Naive thymus-derived CD8-positive, alpha-beta T cell (primary cell): ENCODE measurements around the gene LASP1. TPM values are rescaled to one million over a fixed set of nuclear protein-coding genes. Genes with fewer than 3 reads are reported as not detected.

ENCODE experiments used
- ATAC-seq, 2 donors: fragments of 150-1000 bp; cut with Tn5 transposase in 1 of 2; sonication (Bioruptor Pico), chemical (Tn5 transposase) in 1 of 2; 1 replicate in 1 of 2; 2 replicates in 1 of 2; pipeline ENCODE4 v1.10.0; 2021; ENCODE audit warnings: mild to moderate bottlenecking in 2 of 2, moderate library complexity in 2 of 2
- POLR2A ChIA-PET: fragments of 350-600 bp; sonication (Branson Sonifier 250); formaldehyde crosslinking; loops from one replicate; lab custom pipeline; 2021; ENCODE audit warnings: antibody characterized with exemption; lab: Charles Lee
- DNase-seq, 10 donors: peaks; one replicate each; pipeline versions ENCODE4 v3.0.0 to v3.0.0-alpha.2; 2020 to 2022
- H3K27ac Mint-ChIP-seq, 10 donors: one replicate each; pipeline ENCODE4 v1.8.0; 2020 to 2022; ENCODE audit warnings: mild to moderate bottlenecking in 10 of 10, mixed read lengths in 10 of 10, moderate library complexity in 4 of 10, inconsistent platforms in 1 of 10
- H3K27me3 Mint-ChIP-seq, 5 donors: one replicate each; pipeline ENCODE4 v1.8.0; 2021 to 2022; ENCODE audit warnings: mixed read lengths in 5 of 5
- H3K36me3 Mint-ChIP-seq, 3 donors: one replicate each; pipeline ENCODE4 v1.8.0; 2020 to 2022; ENCODE audit warnings: mixed read lengths in 3 of 3, mild to moderate bottlenecking in 2 of 3, inconsistent platforms in 1 of 3
- H3K4me1 Mint-ChIP-seq, 4 donors: one replicate each; pipeline ENCODE4 v1.8.0; 2021 to 2022; ENCODE audit warnings: mixed read lengths in 4 of 4
- H3K4me3 Mint-ChIP-seq, 10 donors: one replicate each; pipeline ENCODE4 v1.8.0; 2020 to 2022; ENCODE audit warnings: mild to moderate bottlenecking in 10 of 10, mixed read lengths in 10 of 10, moderate library complexity in 6 of 10, inconsistent platforms in 1 of 10
- H3K9me3 Mint-ChIP-seq, 9 donors: one replicate each; pipeline ENCODE4 v1.8.0; 2020 to 2022; ENCODE audit warnings: mixed read lengths in 9 of 9, mild to moderate bottlenecking in 3 of 9, inconsistent platforms in 1 of 9, moderate library complexity in 1 of 9
- polyA plus RNA-seq, 3 donors: library from polyadenylated mRNA; unstranded; fragments of 300-500 nt; fragmentation: Illumina TruSeq; gene quantifications; one replicate each; pipeline ENCODE4 v1.2.3, GENCODE V29; 2021
- total RNA-seq, 8 experiments: library from RNA in 2 of 8; stranded (reverse) in 2 of 8; gene quantifications; one replicate each; pipeline ENCODE4 v1.2.3 and lab custom pipeline; 2021 to 2026

Gene LASP1
- total and polyA plus RNA-seq, 5 experiments from 2014 or later: 50.1 to 107 (median 53.1) TPM

DNA sequence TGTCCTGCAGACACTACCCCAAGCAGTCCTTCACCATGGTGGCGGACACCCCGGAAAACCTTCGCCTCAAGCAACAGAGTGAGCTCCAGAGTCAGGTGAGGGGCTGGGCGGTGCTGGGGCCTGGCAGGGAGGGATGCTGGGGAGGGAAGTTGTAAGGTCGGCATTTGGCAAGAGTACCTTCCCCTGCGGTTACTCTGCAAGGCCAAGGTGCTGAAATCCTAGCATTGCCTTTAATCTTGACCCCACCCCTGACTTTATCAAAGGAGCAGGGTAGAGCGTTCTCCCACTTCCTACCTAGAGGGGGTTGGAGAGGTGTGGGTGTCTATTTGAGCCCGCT is 20.5 kb downstream of the LASP1 start:
- Mint-ChIP-seq H3K27me3 (peaks cover 0 to 2% (median 0%) of the 10 kb centered on the region in 5 donors), H3K36me3 (peaks cover 0 to 47% (median 0%) of the 10 kb centered on the region in 3 donors), H3K27ac (peak overlapping the region; percentile 85 to 99 (median 96)), H3K9me3 (no peaks in the 10 kb centered on the region), H3K4me3 (peak overlapping the region; percentile 24 to 81 (median 70)), H3K4me1 (peaks cover 40 to 91% (median 89%) of the 10 kb centered on the region in 4 donors)
- POLR2A ChIA-PET: interaction anchor here (1.0 to 6.2 kb wide), 6 partner anchors 7 to 37 kb away, joined by 3 to 90 read pairs (median 20); partner anchors contain the start of genes LASP1 and RPL23
- ATAC-seq (peak; percentile 40 to 49), DNase-seq (peak in 2 of 10 donors; percentile 39 to 42)

DNA sequence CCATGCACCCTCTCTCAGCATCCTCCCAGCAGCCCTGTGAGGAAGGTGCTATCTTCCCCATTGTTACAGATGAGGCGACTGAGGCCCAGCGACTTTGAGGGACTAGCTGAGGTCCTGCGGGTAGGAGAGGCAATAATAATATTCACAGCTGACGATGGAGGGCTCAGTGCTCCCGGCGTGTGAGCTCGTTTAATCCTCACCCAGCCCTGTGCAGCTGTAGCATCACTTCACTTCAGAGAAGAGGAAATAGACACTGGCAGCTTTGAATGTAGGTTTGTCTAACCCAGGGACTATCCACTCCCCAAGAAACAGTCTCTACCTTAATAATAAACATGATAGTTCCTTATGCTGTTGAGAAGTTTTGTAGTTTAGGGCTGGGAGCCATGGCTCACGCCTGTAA is 21.6 kb downstream of the LASP1 start:
- DNase-seq: peak in 3 of 10 donors; percentile 45 to 57 (median 53)
- ATAC-seq: peak; percentile 68 to 87
- no peaks in the 10 kb centered on the region for H3K9me3 Mint-ChIP-seq
- peak overlapping the region; percentile 85 to 99 (median 96) for H3K27ac Mint-ChIP-seq
- H3K36me3 Mint-ChIP-seq: peaks cover 0 to 52% (median 1%) of the 10 kb centered on the region in 3 donors
- no peaks in the 10 kb centered on the region for H3K27me3 Mint-ChIP-seq
- POLR2A ChIA-PET: interaction anchor here (0.7 to 6.2 kb wide), 11 partner anchors 8 to 260 kb away, joined by 3 to 90 read pairs (median 5); partner anchors contain the start of genes LASP1, LASP1NB, PLXDC1 and RPL23
- peaks cover 31 to 90% (median 86%) of the 10 kb centered on the region in 4 donors for H3K4me1 Mint-ChIP-seq
- peak overlapping the region; percentile 55 to 87 (median 74) for H3K4me3 Mint-ChIP-seq

DNA sequence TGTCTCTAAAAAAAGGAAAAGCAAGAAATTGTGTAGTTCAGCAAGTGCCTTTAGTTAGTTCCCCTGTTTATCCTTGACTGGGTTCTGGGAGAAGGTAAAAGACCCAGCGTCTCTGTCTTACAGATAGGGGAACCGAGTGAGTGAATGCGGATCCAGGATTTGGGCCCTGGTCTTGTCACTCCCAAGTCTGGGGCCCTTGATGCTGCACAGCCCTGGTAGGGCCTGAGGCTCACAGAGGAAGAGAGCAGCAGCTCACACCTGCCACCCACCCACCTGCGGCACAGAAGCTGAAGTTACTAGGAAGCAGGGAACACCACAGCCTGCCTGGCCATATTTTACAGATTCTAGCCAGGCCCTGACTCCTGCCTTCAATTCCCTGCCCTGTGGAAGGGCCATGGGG is 22.2 kb downstream of the LASP1 start:
- H3K9me3 Mint-ChIP-seq: no peaks in the 10 kb centered on the region
- no peak for DNase-seq
- H3K27me3 Mint-ChIP-seq: no peaks in the 10 kb centered on the region
- H3K4me1 Mint-ChIP-seq: peaks cover 29 to 90% (median 84%) of the 10 kb centered on the region in 4 donors
- POLR2A ChIA-PET: interaction anchor here (0.7 to 6.2 kb wide), 11 partner anchors 8 to 260 kb away, joined by 3 to 90 read pairs (median 5); partner anchors contain the start of genes LASP1, LASP1NB, PLXDC1 and RPL23
- peaks cover 0 to 51% (median 1%) of the 10 kb centered on the region in 3 donors for H3K36me3 Mint-ChIP-seq
- H3K27ac Mint-ChIP-seq: peak overlapping the region; percentile 85 to 99 (median 96)
- peak overlapping the region; percentile 55 to 87 (median 74) for H3K4me3 Mint-ChIP-seq
- ATAC-seq: no peak

DNA sequence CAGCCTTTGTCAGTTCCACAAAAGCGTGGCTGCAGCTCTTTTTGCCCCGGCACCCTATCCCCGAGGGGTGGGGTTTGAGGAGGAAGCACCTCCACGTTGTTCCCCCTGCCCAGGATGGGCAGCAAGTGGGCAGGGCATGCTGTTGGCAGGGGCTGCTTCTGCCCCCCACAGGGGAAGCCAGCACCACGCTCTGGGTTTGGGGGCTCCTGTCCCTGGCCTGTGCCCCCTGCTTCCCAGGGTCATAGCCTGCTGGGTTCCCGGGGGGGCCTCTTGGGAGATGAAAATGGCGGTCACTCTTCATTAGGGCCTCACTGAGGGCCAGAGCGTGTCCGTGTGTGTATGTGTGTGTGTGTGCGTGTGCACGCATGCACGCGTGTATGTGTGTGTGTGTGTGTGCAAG is 22.8 kb downstream of the LASP1 start:
- H3K36me3 Mint-ChIP-seq: peaks cover 0 to 51% (median 1%) of the 10 kb centered on the region in 3 donors
- ATAC-seq: no peak
- DNase-seq: no peak
- H3K27ac Mint-ChIP-seq: peak overlapping the region; percentile 56 to 99 (median 95)
- no peaks in the 10 kb centered on the region for H3K27me3 Mint-ChIP-seq
- H3K4me1 Mint-ChIP-seq: peaks cover 29 to 90% (median 84%) of the 10 kb centered on the region in 4 donors
- H3K4me3 Mint-ChIP-seq: peak overlapping the region in 6 of 10 donors; percentile 20 to 87 (median 37)
- POLR2A ChIA-PET: interaction anchor here (1.3 to 6.2 kb wide), 9 partner anchors 9 to 39 kb away, joined by 4 to 90 read pairs (median 7); partner anchors contain the start of genes LASP1 and RPL23
- no peaks in the 10 kb centered on the region for H3K9me3 Mint-ChIP-seq

DNA sequence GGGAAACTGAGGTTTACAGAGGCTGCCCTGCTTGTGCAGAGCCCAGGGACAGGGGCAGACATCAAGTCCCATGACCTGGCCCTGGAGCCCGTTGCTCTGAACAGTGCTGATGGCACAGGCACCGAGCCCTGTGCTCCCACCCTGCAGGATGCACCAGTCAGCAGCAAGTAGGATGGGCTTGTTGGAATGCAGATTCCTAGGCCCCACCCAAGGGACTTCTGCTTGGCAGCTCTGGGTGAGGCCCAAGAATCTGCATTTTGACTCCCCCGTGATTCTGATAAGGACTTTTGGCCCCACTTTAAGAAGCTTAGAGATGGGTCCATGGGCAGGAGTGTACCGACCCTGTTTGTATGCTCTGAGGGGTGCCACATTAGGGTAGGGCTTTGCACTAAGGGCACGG is 23.3 kb downstream of the LASP1 start:
- DNase-seq (no peak), ATAC-seq (no peak)
- Mint-ChIP-seq H3K27ac (peak overlapping the region; percentile 66 to 99 (median 92)), H3K36me3 (peaks cover 0 to 48% (median 1%) of the 10 kb centered on the region in 3 donors), H3K4me1 (peaks cover 29 to 90% (median 84%) of the 10 kb centered on the region in 4 donors), H3K4me3 (peak overlapping the region in 7 of 10 donors; percentile 23 to 75 (median 55)), H3K9me3 (no peaks in the 10 kb centered on the region), H3K27me3 (no peaks in the 10 kb centered on the region)
- POLR2A ChIA-PET: interaction anchor here (0.6 to 6.2 kb wide), 9 partner anchors 9 to 67 kb away, joined by 3 to 90 read pairs (median 4); partner anchors contain the start of genes LASP1, LASP1NB and RPL23

DNA sequence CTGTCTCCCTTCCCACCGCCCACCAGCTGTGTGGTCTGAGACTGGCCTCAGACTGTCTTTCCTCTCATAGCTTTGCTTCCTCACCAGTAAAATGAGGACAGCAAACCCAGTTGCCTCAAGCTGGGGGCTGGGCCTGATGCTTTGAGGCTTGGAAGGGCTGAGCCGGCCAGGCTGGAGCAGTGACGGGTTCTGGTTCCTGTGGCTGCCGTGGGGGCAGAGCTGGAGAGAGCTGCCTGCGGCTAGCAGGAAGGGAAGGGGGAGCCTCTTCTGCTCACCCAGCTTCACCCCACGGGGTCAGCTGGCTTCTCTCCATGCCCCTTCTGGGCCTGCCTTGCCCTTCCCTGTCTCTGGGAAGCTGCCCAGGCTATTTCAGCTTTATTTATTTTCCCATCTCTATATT is 23.7 kb downstream of the LASP1 start:
- peak in 1 of 10 donors; percentile 44 for DNase-seq
- peak overlapping the region in 7 of 10 donors; percentile 7 to 75 (median 55) for H3K4me3 Mint-ChIP-seq
- H3K27ac Mint-ChIP-seq: peak overlapping the region; percentile 66 to 99 (median 92)
- POLR2A ChIA-PET: interaction anchor here (0.6 to 6.2 kb wide), 9 partner anchors 9 to 67 kb away, joined by 3 to 90 read pairs (median 4); partner anchors contain the start of genes LASP1, LASP1NB and RPL23
- peaks cover 34 to 90% (median 85%) of the 10 kb centered on the region in 4 donors for H3K4me1 Mint-ChIP-seq
- no peaks in the 10 kb centered on the region for H3K27me3 Mint-ChIP-seq
- H3K36me3 Mint-ChIP-seq: peaks cover 0 to 47% (median 1%) of the 10 kb centered on the region in 3 donors
- H3K9me3 Mint-ChIP-seq: no peaks in the 10 kb centered on the region
- ATAC-seq: peak in 1 of 2 donors; percentile 18

DNA sequence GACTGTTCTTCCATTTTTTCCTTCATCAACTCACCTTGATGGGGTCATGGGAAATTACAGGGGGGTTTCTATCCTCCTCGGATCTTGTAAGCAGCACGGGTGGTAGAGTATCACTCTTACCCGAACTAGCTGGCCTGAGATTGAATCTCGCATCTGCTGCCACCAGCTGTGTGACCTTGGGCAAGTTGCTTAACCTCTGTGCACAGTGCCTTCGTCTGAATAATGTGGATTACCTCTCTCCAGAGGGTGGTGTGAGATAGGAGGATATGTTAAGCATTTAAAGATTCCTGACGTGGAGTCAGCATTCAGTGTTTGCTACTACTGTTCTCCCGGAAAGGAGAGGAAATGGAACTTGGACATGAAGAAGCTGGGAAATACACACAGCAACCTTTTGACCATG is 24.4 kb downstream of the LASP1 start:
- Mint-ChIP-seq H3K27ac (peak overlapping the region; percentile 57 to 99 (median 92)), H3K9me3 (no peaks in the 10 kb centered on the region), H3K4me1 (peaks cover 38 to 91% (median 85%) of the 10 kb centered on the region in 4 donors), H3K36me3 (peaks cover 0 to 43% (median 1%) of the 10 kb centered on the region in 3 donors), H3K27me3 (no peaks in the 10 kb centered on the region), H3K4me3 (peak overlapping the region in 9 of 10 donors; percentile 0 to 75 (median 48))
- POLR2A ChIA-PET: interaction anchor here (0.6 to 6.2 kb wide), 5 partner anchors 10 to 40 kb away, joined by 3 to 90 read pairs (median 12); partner anchors contain the start of genes LASP1 and RPL23
- DNase-seq: no peak
- ATAC-seq: no peak

DNA sequence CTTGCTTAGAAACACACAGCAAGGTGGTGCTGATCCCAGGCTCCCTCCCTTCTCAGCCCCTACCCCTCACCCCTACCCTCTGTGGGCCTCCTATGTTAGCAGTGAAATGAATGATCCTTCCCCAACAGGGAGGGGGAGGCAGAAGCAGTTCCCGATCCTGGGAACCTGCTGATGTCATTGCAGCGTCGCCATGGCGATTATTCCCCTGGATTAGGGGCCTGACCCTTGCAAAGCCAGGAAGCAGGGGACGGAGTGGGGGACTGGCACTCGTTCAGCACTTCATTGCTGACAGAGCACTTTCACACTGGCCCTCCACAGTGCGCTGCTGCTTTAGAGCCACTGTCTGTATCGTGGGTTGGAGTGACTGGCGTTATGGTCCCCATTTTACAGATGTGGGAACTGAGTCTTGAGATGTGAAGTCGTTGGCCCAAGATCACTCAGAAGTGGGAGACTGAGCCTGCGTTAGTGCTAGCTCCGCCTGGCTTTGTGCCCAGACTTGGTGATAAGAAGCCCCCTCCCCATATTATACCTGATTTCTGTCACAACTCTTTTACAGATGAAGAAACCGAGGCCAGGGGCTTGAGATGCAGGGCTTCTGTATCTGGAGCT is 26.6 kb downstream of the LASP1 start:
- no peak for ATAC-seq
- peaks cover 0 to 45% (median 1%) of the 10 kb centered on the region in 3 donors for H3K36me3 Mint-ChIP-seq
- peak overlapping the region; percentile 66 to 100 (median 97) for H3K27ac Mint-ChIP-seq
- no peaks in the 10 kb centered on the region for H3K27me3 Mint-ChIP-seq
- H3K9me3 Mint-ChIP-seq: no peaks in the 10 kb centered on the region
- peaks cover 29 to 92% (median 81%) of the 10 kb centered on the region in 4 donors for H3K4me1 Mint-ChIP-seq
- DNase-seq: no peak
- POLR2A ChIA-PET: interaction anchor here (1.0 to 9.3 kb wide), 6 partner anchors 8 to 87 kb away, joined by 4 to 159 read pairs (median 34); partner anchors contain the start of genes LASP1 and RPL23
- peak overlapping the region in 3 of 10 donors; percentile 10 to 58 (median 18) for H3K4me3 Mint-ChIP-seq

DNA sequence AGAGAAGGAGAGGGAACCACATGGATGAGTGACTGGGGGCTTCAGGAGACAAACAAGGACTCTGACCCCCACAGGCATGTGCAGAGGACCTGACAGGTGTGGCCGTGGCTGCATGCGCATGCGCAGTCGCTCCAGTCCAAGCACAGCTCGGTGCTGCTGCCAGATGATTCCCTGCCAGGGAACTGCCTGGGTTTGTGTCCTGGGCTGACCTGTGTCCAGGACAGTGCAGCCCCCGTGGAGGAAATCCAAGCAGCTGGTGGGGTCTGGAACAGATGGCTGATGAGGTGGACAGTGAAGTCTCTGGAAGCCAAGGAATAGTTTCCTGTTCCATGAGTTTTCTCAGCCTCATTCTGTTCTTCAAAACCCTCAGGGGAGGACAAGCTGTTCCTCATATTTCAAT is 27.3 kb downstream of the LASP1 start:
- Mint-ChIP-seq H3K27me3 (no peaks in the 10 kb centered on the region), H3K4me3 (peak overlapping the region in 8 of 10 donors; percentile 58 to 93 (median 84)), H3K27ac (peak overlapping the region; percentile 92 to 100 (median 97)), H3K36me3 (peaks cover 0 to 42% (median 1%) of the 10 kb centered on the region in 3 donors), H3K4me1 (peaks cover 24 to 90% (median 76%) of the 10 kb centered on the region in 4 donors), H3K9me3 (no peaks in the 10 kb centered on the region)
- POLR2A ChIA-PET: interaction anchor here (1.0 to 9.3 kb wide), 9 partner anchors 9 to 86 kb away, joined by 4 to 159 read pairs (median 10); partner anchors contain the start of genes FBXO47, LASP1, LASP1NB and RPL23
- no peak for DNase-seq
- ATAC-seq: no peak

DNA sequence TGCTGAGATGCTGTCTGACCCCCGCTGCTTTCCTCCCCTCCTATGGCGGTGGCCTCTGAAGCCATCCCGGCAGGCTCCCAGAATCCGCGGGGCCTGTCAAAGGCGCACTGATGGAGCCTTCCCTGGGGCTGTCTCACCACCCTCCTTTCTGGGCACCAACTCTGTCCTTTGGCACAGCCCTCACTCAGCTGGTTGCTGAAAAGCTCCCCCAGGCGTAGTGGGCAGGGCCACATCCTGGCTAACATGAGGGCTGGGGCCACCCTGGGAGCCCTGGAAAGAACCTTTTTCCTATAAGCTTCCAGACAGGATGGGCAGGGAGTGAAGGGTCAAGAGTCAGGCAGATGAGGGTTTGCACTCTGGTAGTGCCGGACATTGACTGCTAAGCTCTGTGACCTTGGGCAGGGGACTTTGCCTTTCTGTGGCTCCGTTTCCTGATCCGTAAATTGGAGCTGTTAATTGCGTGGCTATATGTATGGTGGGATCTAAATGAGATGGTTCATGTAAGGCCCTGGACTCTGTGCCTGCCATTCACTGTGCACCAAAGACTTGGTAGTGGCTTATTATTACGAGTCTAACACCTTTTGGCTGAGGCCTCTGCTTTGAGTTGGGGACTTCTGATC is 27.9 kb downstream of the LASP1 start:
- H3K4me3 Mint-ChIP-seq: peak overlapping the region; percentile 74 to 93 (median 84)
- H3K27ac Mint-ChIP-seq: peak overlapping the region; percentile 92 to 100 (median 97)
- H3K36me3 Mint-ChIP-seq: peaks cover 0 to 42% (median 1%) of the 10 kb centered on the region in 3 donors
- H3K9me3 Mint-ChIP-seq: no peaks in the 10 kb centered on the region
- DNase-seq (no peak), ATAC-seq (peak in 1 of 2 donors; percentile 0)
- POLR2A ChIA-PET: interaction anchor here (0.8 to 9.3 kb wide), 14 partner anchors 7 to 85 kb away, joined by 3 to 159 read pairs (median 8); partner anchors contain the start of genes CWC25, FBXO47, LASP1 and LASP1NB
- H3K27me3 Mint-ChIP-seq: no peaks in the 10 kb centered on the region
- peaks cover 22 to 86% (median 71%) of the 10 kb centered on the region in 4 donors for H3K4me1 Mint-ChIP-seq

DNA sequence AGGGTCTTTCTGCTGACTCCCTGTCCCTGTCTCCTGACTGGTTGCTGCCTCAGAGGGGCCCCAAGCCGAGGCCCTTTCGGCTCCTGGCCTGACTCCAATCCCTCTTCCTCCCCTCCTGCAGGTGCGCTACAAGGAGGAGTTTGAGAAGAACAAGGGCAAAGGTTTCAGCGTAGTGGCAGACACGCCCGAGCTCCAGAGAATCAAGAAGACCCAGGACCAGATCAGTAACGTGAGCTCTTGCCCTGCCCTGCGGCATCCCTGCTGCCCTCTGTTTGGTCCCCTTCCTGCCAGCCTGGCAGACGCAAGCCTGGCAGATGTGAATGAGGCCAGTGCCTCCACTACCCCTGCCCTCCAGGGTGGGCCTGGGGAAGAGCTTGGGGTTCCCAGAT is 28.4 kb downstream of the LASP1 start:
- peak in 4 of 10 donors; percentile 13 to 46 (median 35) for DNase-seq
- Mint-ChIP-seq H3K27me3 (no peaks in the 10 kb centered on the region), H3K36me3 (peaks cover 0 to 47% (median 1%) of the 10 kb centered on the region in 3 donors), H3K4me1 (peaks cover 22 to 86% (median 71%) of the 10 kb centered on the region in 4 donors), H3K4me3 (peak overlapping the region; percentile 74 to 93 (median 84)), H3K27ac (peak overlapping the region; percentile 92 to 100 (median 97)), H3K9me3 (no peaks in the 10 kb centered on the region)
- POLR2A ChIA-PET: interaction anchor here (0.7 to 9.3 kb wide), 15 partner anchors 8 to 73 kb away, joined by 3 to 159 read pairs (median 7); partner anchors contain the start of genes CWC25, FBXO47, LASP1 and LASP1NB
- peak; percentile 44 to 50 for ATAC-seq
